GM12878 (cell line): Measurements from ENCODE around the gene DMD. TPM values are rescaled to one million over a fixed set of nuclear protein-coding genes. Genes with fewer than 3 reads are reported as not detected.
A peak's percentile ranks its signal among the peaks of the same experiment; 100 is the strongest.

Source experiments
- ATAC-seq: fragments of 200-7000 bp; cut with Tn5 transposase; 3 replicates; pipeline ENCODE4 v1.9.1; 2020; ENCODE audit warnings: mild to moderate bottlenecking, moderate library complexity
- BruUV-seq: library from RNA; stranded (reverse); fragments of 400-500 nt; replicated peaks from 2 replicates; lab custom pipeline; 2021; lab: Mats Ljungman, UMichigan
- CTCF ChIA-PET: fragments of 300-600 bp; sonication (Branson Sonifier 250); formaldehyde crosslinking; extraction: SDS; loops from one replicate; lab custom pipeline; 2021; ENCODE audit warnings: inconsistent platforms; lab: Yijun Ruan, JAX
- POLR2A ChIA-PET: fragments of 350-600 bp; formaldehyde crosslinking; extraction: SDS; loops from one replicate; lab custom pipeline; 2021; ENCODE audit warnings: inconsistent platforms; lab: Charles Lee
- RAD21 ChIA-PET: fragments of 300-600 bp; sonication (Branson Sonifier 250); formaldehyde crosslinking; loops from one replicate; lab custom pipeline; 2023; ENCODE audit warnings: antibody characterized with exemption; ENCODE audit not compliant: unreplicated experiment; lab: Charles Lee
- SMC1A ChIA-PET: fragments of 300-600 bp; sonication (Branson Sonifier 250); formaldehyde crosslinking; loops from one replicate; lab custom pipeline; 2023; ENCODE audit not compliant: unreplicated experiment, uncharacterized antibody; lab: Charles Lee
- DNase-seq: peaks from one replicate; pipeline ENCODE4 v3.0.0-alpha.2; 2011; ENCODE audit warnings: low read depth, low spot score
- FAIRE-seq: peaks from 3 replicates; lab custom pipeline; 2011; peaks lifted over from hg19 to GRCh38; lab: Jason Lieb, UNC
- H2AFZ ChIP-seq: 2 replicates; pipeline ENCODE4 v1.6.0; 2011; ENCODE audit warnings: low read depth, low read length, control low read depth; ENCODE audit not compliant: control insufficient read depth
- H3K27ac ChIP-seq: 2 replicates; pipeline ENCODE4 v1.5.1; 2011; ENCODE audit warnings: control low read depth; ENCODE audit not compliant: control insufficient read depth, insufficient read depth
- H3K27me3 ChIP-seq, 2 experiments: replicated peaks in 1 of 2; 2 replicates each; pipeline versions ENCODE4 v1.6.0 to v1.6.1; 2011; ENCODE audit warnings: low read length in 1 of 2; ENCODE audit not compliant: control insufficient read depth in 2 of 2, insufficient read depth in 2 of 2
- H3K36me3 ChIP-seq, 2 experiments: 2 replicates each; pipeline ENCODE4 v1.5.1; 2011; ENCODE audit warnings: low read length in 1 of 2; ENCODE audit not compliant: control insufficient read depth in 2 of 2, insufficient read depth in 2 of 2
- H3K4me1 ChIP-seq: 2 replicates; pipeline ENCODE4 v1.6.1; 2011; ENCODE audit warnings: mild to moderate bottlenecking, low read length, moderate library complexity, mixed read lengths; ENCODE audit not compliant: control insufficient read depth, insufficient read depth
- H3K4me2 ChIP-seq: 2 replicates; pipeline ENCODE4 v1.6.0; 2011; ENCODE audit warnings: control low read depth; ENCODE audit not compliant: control insufficient read depth, insufficient read depth
- H3K4me3 ChIP-seq: fragments of 200-600 bp; sonication (generic); 2 replicates; pipeline ENCODE4 v1.5.1; 2016
- H3K79me2 ChIP-seq: 2 replicates; pipeline ENCODE4 v1.6.0; 2011; ENCODE audit warnings: low read length; ENCODE audit not compliant: control insufficient read depth, insufficient read depth
- H3K9ac ChIP-seq: 2 replicates; pipeline ENCODE4 v1.8.0; 2011; ENCODE audit warnings: low read length, control low read depth, mixed read lengths; ENCODE audit not compliant: control insufficient read depth, insufficient read depth
- H3K9me3 ChIP-seq: replicated peaks from 3 replicates; pipeline ENCODE4 v1.5.1; 2011; ENCODE audit warnings: mild to moderate bottlenecking, low read length; ENCODE audit not compliant: control insufficient read depth, insufficient read depth
- H4K20me1 ChIP-seq: 2 replicates; pipeline ENCODE4 v1.6.0; 2011; ENCODE audit not compliant: control insufficient read depth, insufficient read depth
- ASH2L ChIP-seq: fragments of 300-600, 200-600 bp; sonication (generic); IDR thresholded peaks from 2 replicates; pipeline ENCODE4 v1.6.1; 2017; ENCODE audit warnings: low read depth, mild to moderate bottlenecking, borderline replicate concordance
- CHD2 ChIP-seq: IDR thresholded peaks from 2 replicates; pipeline ENCODE4 v1.6.1; 2011; ENCODE audit warnings: low read depth, low read length, improper control_type of control experiment, borderline replicate concordance
- CUX1 ChIP-seq: IDR thresholded peaks from 2 replicates; pipeline ENCODE4 v1.6.1; 2012; ENCODE audit warnings: improper control_type of control experiment, low read depth, low read length; ENCODE audit not compliant: insufficient replicate concordance
- DPF2 ChIP-seq: fragments of 450-650 bp; IDR thresholded peaks from 2 replicates; pipeline ENCODE4 v1.6.1; 2017; ENCODE audit warnings: mild to moderate bottlenecking
- EP300 ChIP-seq, 2 experiments: fragments of 150-350 bp in 1 of 2; IDR thresholded peaks; 2 replicates each; pipeline ENCODE4 v1.6.1; 2011 to 2012; ENCODE audit warnings: low read depth in 2 of 2, low read length in 2 of 2, borderline replicate concordance in 1 of 2, improper control_type of control experiment in 1 of 2, inconsistent platforms in 1 of 2; ENCODE audit not compliant: control insufficient read depth in 1 of 2
- IKZF1 ChIP-seq: fragments of 450-650 bp; conservative IDR thresholded peaks from 2 replicates; pipeline ENCODE4 v1.6.1; 2017; ENCODE audit warnings: antibody characterized with exemption, mild to moderate bottlenecking
- IKZF2 ChIP-seq, 2 experiments: fragments of 450-650 bp; IDR thresholded peaks; 2 replicates each; pipeline ENCODE4 v1.6.1; 2017; ENCODE audit warnings: mild to moderate bottlenecking in 2 of 2, moderate library complexity in 2 of 2
- MTA2 ChIP-seq: fragments of 450-650 bp; IDR thresholded peaks from 2 replicates; pipeline ENCODE4 v1.6.1; 2016; ENCODE audit warnings: low read depth, mild to moderate bottlenecking, moderate library complexity
- NFYA ChIP-seq: IDR thresholded peaks from 2 replicates; pipeline ENCODE4 v1.6.1; 2011; ENCODE audit warnings: low read depth, mild to moderate bottlenecking, low read length, improper control_type of control experiment, borderline replicate concordance
- NFYB ChIP-seq: IDR thresholded peaks from 2 replicates; pipeline ENCODE4 v1.6.1; 2011; ENCODE audit warnings: low read depth, mild to moderate bottlenecking, low read length, improper control_type of control experiment, moderate library complexity; ENCODE audit not compliant: insufficient read depth
- NRF1 ChIP-seq: conservative IDR thresholded peaks from 2 replicates; pipeline ENCODE4 v1.6.1; 2011; ENCODE audit warnings: mild to moderate bottlenecking, low read depth, low read length, improper control_type of control experiment
- TAF1 ChIP-seq: IDR thresholded peaks from 2 replicates; pipeline ENCODE4 v1.6.1; 2011; ENCODE audit warnings: mild to moderate bottlenecking, low read depth, low read length, borderline replicate concordance
- ZBTB4 ChIP-seq: fragments of 450-650 bp; formaldehyde crosslinking; IDR thresholded peaks from 2 replicates; pipeline ENCODE4 v1.4.0; 2022; ENCODE audit warnings: mild to moderate bottlenecking, moderate library complexity
- ZNF384 ChIP-seq: IDR thresholded peaks from 2 replicates; pipeline ENCODE4 v1.6.1; 2012; ENCODE audit warnings: low read depth, mild to moderate bottlenecking, low read length, improper control_type of control experiment, borderline replicate concordance
- WGBS: methylation state at CpG from one replicate; pipeline ENCODE4 v1.1.6; 2016; ENCODE audit warnings: low lambda C conversion rate; ENCODE audit not compliant: insufficient replicate concordance, insufficient coverage; ENCODE audit errors: missing lambda C conversion rate; 5-methylcytosine and 5-hydroxymethylcytosine counted together
- in situ Hi-C: fragments of 300-500 bp; cut with MboI; formaldehyde crosslinking; loops from 9 replicates; pipeline ENCODE4 v1.14.3; 2018; ENCODE audit warnings: mixed read lengths
- intact Hi-C: fragments of 100-400 bp; cut with micrococcal nuclease; formaldehyde crosslinking; loops from one replicate; pipeline ENCODE4 v1.14.2; 2022; ENCODE audit not compliant: unreplicated experiment
- polyA plus RNA-seq, 11 experiments: library from polyadenylated mRNA; depleted of rRNA in 4 of 11; unstranded in 6 of 11; stranded (reverse) in 5 of 11; fragments of >200 nt; fragmentation: Nextera tagmentation in 4 of 11; fragmentation: Illumina TruSeq in 1 of 11; extraction: Ambion mirVana in 4 of 11; extraction: Trizol in 1 of 11; gene quantifications; 1 replicate in 1 of 11; 2 replicates in 10 of 11; pipeline versions ENCODE4 v1.2.1 to v1.2.3, GENCODE V29; 2011 to 2016; ENCODE audit warnings: inconsistent platforms in 2 of 11, missing spikeins in 2 of 11, low read depth in 1 of 11
- total RNA-seq, 4 experiments: library from RNA; depleted of rRNA in 3 of 4; stranded (reverse); fragments of >200 nt in 3 of 4; fragmentation: Illumina TruSeq in 1 of 4; extraction: Trizol in 1 of 4; gene quantifications; 2 replicates each; pipeline versions ENCODE4 v1.2.1 to v1.2.3, GENCODE V29; 2013 to 2021

Gene DMD
- total and polyA plus RNA-seq, 10 of the 15 experiments (the other 5 are each of a cell fraction or from before 2014, with no cell fraction given) = 1.4 to 24.3 (median 4.3) TPM

- TF ChIP-seq CUX1 (no peak), CHD2 (no peak), ASH2L (no peak), IKZF1 (no peak)
These were observed 1790.6 kb downstream of the DMD start (continued) for GRCh38 chrX:31420711-31421151.

- Histone ChIP-seq H2AFZ (no peak overlapping the region), H3K79me2 (no peaks in the 10 kb centered on the region), H3K27ac (no peak overlapping the region), H3K27me3 (no peaks in the 10 kb centered on the region), H3K4me1 (no peaks in the 10 kb centered on the region), H3K36me3 (no peaks in the 10 kb centered on the region), H3K4me2 (no peak overlapping the region), H3K9ac (no peak overlapping the region), H3K9me3 (no peaks in the 10 kb centered on the region), H4K20me1 (no peaks in the 10 kb centered on the region), H3K4me3 (no peak overlapping the region)
- in situ Hi-C loops (loop anchor here (10.0 kb wide), 1 partner anchor 386 kb away; no protein-coding TSS in a partner anchor), intact Hi-C loops (no loop called here)
- FAIRE-seq (no peak), ATAC-seq (peak; percentile 54; the same call in 2 of the 3 replicates), DNase-seq (no peak)
- WGBS = 0% methylated on average over 2 of the region's 2 CpGs
- no TSS peak for BruUV-seq
- ChIA-PET RAD21 (interaction anchor here (1.1 to 1.2 kb wide), 2 partner anchors 206 to 381 kb away, joined by 3 to 5 read pairs; no protein-coding TSS in a partner anchor), SMC1A (interaction anchor here (0.7 to 6.6 kb wide), 3 partner anchors 23 to 382 kb away, joined by 4 to 56 read pairs (median 4); no protein-coding TSS in a partner anchor), CTCF (interaction anchor here (1.1 kb wide), 1 partner anchor 207 kb away, joined by 3 read pairs; no protein-coding TSS in a partner anchor), POLR2A (no interaction called here)
- no peak for TF ChIP-seq NFYA
- no peak for TF ChIP-seq ZNF384
- 0 out of 4 replicates have a peak, but pooled peaks of 1 of the 2 experiments have one; percentile 27 for TF ChIP-seq IKZF2 (IDR thresholded peaks at IDR 0.05)
- no peak for TF ChIP-seq ZBTB4 (CRISPR knock-in tag)
- TF ChIP-seq EP300 (IDR thresholded peaks at IDR 0.05; ENCODE audit: borderline replicate concordance in 1 of 2, control insufficient read depth in 1 of 2, low read depth in 2 of 2, low read length in 2 of 2) = no peak
- TF ChIP-seq NFYB = no peak
- no peak for TF ChIP-seq TAF1
- peak; percentile 37; the same call in 1 of the 2 replicates for TF ChIP-seq MTA2
- TF ChIP-seq NRF1 = no peak
- TF ChIP-seq DPF2 = 0 out of 2 replicates have a peak, but pooled peaks have one; percentile 34
These were observed 1791.0 kb downstream of the DMD start for GRCh38 chrX:31420302-31420701.
